ENCODE measurements around the gene DSCAM. TPM values are rescaled to one million over a fixed set of nuclear protein-coding genes. Genes with fewer than 3 reads are reported as not detected.

Gene DSCAM
- total RNA-seq, 4 donors from 2014 or later: 0.03 TPM; not detected in 3

GRCh38 chr21:40732253-40733023, 114.5 kb downstream of the DSCAM start:
- TF ChIP-seq, protein P1, sequence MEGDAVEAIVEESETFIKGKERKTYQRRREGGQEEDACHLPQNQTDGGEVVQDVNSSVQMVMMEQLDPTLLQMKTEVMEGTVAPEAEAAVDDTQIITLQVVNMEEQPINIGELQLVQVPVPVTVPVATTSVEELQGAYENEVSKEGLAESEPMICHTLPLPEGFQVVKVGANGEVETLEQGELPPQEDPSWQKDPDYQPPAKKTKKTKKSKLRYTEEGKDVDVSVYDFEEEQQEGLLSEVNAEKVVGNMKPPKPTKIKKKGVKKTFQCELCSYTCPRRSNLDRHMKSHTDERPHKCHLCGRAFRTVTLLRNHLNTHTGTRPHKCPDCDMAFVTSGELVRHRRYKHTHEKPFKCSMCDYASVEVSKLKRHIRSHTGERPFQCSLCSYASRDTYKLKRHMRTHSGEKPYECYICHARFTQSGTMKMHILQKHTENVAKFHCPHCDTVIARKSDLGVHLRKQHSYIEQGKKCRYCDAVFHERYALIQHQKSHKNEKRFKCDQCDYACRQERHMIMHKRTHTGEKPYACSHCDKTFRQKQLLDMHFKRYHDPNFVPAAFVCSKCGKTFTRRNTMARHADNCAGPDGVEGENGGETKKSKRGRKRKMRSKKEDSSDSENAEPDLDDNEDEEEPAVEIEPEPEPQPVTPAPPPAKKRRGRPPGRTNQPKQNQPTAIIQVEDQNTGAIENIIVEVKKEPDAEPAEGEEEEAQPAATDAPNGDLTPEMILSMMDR (IDR thresholded peaks at IDR 0.05 in 4 of 5, conservative IDR thresholded peaks at IDR 0.05 in 1 of 5): no peak
- no peak for TF ChIP-seq POLR2A (IDR thresholded peaks at IDR 0.05)
- H3K9me3 ChIP-seq: no peaks in the 10 kb centered on the region
- intact Hi-C loops (cut with DNase I; ENCODE audit: low total_unique reads): no loop called here
- no peak for DNase-seq
- in situ Hi-C loops (cut with MboI; ENCODE audit: low sequenced_read_pairs in 4 of 4): no loop called here
- no peaks in the 10 kb centered on the region for H3K4me1 ChIP-seq
- H3K36me3 ChIP-seq: no peaks in the 10 kb centered on the region
- H3K27me3 ChIP-seq: no peaks in the 10 kb centered on the region
- no peak overlapping the region for H3K4me3 ChIP-seq
- ATAC-seq: no peak
- no peak overlapping the region for H3K27ac ChIP-seq

DNA sequence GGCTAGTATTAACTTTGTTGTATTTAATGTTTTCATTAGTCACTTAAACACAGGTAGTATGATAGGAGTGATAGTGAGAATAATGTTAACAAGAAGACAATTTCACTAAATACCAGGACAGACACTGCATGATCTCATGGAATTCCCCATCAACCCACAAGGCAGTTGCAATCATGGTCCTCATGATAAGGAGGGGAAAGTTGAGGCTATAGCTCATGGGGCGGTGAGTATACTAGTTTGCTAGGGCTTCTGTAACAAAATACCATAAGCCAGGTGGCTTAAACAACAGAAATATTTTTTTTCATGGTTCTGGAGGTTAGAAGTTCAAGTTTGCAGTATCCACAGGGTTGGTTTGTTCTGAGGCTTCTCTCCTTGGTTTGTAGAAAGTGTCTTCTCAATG, 115.8 kb downstream of the DSCAM start:
- no peak for ATAC-seq
- in situ Hi-C loops (cut with MboI; ENCODE audit: low sequenced_read_pairs in 4 of 4) (no loop called here), intact Hi-C loops (cut with DNase I; ENCODE audit: low total_unique reads) (no loop called here)
- DNase-seq: no peak
- Histone ChIP-seq H3K27ac (no peak overlapping the region), H3K36me3 (no peaks in the 10 kb centered on the region), H3K9me3 (no peaks in the 10 kb centered on the region), H3K4me1 (no peaks in the 10 kb centered on the region), H3K4me3 (no peak overlapping the region), H3K27me3 (no peaks in the 10 kb centered on the region)
- TF ChIP-seq, protein P1 (IDR thresholded peaks at IDR 0.05 in 4 of 5, conservative IDR thresholded peaks at IDR 0.05 in 1 of 5): no peak

DNA sequence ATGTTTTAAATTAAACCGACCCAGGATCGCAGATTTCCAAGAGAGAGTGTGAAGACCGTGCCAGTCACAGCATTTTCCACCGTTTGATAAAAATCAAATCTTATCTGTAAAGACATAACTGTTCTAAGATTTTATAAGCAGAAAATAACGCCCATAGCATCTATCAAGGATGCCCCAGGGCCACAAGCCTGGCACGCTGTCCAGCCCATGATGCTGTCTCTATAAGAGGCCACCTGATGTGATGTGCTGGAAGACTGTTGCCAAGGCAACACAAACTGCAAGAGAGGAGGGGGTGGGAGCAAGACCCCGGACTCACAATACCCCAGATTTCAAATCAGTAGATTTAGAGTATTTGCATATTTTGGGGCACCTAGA, 116.5 kb downstream of the DSCAM start:
- TF ChIP-seq, protein P1 (IDR thresholded peaks at IDR 0.05 in 4 of 5, conservative IDR thresholded peaks at IDR 0.05 in 1 of 5): no peak
- TF ChIP-seq POLR2A (IDR thresholded peaks at IDR 0.05): no peak
- Histone ChIP-seq H3K27me3 (no peaks in the 10 kb centered on the region), H3K4me3 (no peak overlapping the region), H3K27ac (no peak overlapping the region), H3K36me3 (no peaks in the 10 kb centered on the region), H3K4me1 (no peaks in the 10 kb centered on the region), H3K9me3 (no peaks in the 10 kb centered on the region)
- in situ Hi-C loops (cut with MboI; ENCODE audit: low sequenced_read_pairs in 4 of 4) (no loop called here), intact Hi-C loops (cut with DNase I; ENCODE audit: low total_unique reads) (no loop called here)
- no peak for DNase-seq
- ATAC-seq: no peak

DNA sequence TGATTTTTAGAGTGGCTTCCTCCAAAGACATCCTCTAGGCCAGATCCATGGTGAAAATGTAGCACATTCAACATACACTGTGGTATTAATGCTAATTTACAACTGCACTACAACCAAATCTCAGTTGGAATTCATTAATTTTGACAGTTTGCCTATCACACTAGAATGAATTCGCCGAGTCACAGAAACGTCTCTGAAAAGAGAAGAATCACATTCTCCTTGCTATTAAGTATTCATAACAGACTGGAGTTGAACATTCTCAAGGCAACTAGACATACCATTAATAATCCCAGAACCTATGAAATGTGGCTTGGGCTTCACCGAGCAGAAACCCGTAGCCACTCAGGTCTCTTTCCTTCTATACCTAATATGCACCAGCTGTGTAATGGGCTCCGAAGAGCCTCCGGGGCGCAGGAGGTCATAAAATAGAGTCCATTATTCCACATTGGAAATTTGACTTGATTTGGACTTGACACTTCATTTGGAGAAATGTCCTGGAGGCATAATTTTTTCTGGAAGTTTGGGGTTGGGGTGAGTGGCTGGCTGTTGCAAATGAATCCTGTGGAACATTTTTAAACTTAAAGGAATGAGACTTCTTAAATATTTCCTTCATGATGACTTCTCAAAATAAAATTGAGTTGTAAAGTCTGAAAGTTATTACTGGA, 117.1 kb downstream of the DSCAM start:
- Histone ChIP-seq H3K27ac (no peak overlapping the region), H3K36me3 (no peaks in the 10 kb centered on the region), H3K4me3 (no peak overlapping the region), H3K27me3 (no peaks in the 10 kb centered on the region), H3K9me3 (no peaks in the 10 kb centered on the region), H3K4me1 (no peaks in the 10 kb centered on the region)
- no peak for TF ChIP-seq POLR2A (IDR thresholded peaks at IDR 0.05)
- TF ChIP-seq, protein P1 (IDR thresholded peaks at IDR 0.05 in 4 of 5, conservative IDR thresholded peaks at IDR 0.05 in 1 of 5): no peak
- intact Hi-C loops (cut with DNase I; ENCODE audit: low total_unique reads) (no loop called here), in situ Hi-C loops (cut with MboI; ENCODE audit: low sequenced_read_pairs in 4 of 4) (no loop called here)
- ATAC-seq: no peak
- DNase-seq: no peak
